Activated CD8-positive, alpha-beta T cell treated with anti-CD3 and anti-CD28 coated beads for 36 hours (primary cell): ENCODE data around the gene ELOVL6. TPM values are rescaled to one million over a fixed set of nuclear protein-coding genes. Genes with fewer than 3 reads are reported as not detected.

Experiments used
- ATAC-seq: fragments of 200-7000 bp; cut with Tn5 transposase; one replicate; pipeline ENCODE4 v1.10.0; 2021; ENCODE audit warnings: mild to moderate bottlenecking, moderate library complexity
- CTCF ChIA-PET: fragments of 350-600 bp; sonication (Branson Sonifier 250); formaldehyde crosslinking; loops from one replicate; lab custom pipeline; 2021; ENCODE audit warnings: antibody characterized with exemption; lab: Charles Lee
- POLR2A ChIA-PET: fragments of 350-600 bp; sonication (Branson Sonifier 250); formaldehyde crosslinking; loops from one replicate; lab custom pipeline; 2021; ENCODE audit warnings: antibody characterized with exemption; lab: Charles Lee
- DNase-seq: peaks from one replicate; pipeline ENCODE4 v3.0.0-alpha.2; 2020
- H3K27ac Mint-ChIP-seq: one replicate; pipeline ENCODE4 v1.8.0; 2021; ENCODE audit warnings: mild to moderate bottlenecking, mixed read lengths
- H3K27me3 Mint-ChIP-seq: one replicate; pipeline ENCODE4 v1.8.0; 2021; ENCODE audit warnings: mixed read lengths
- H3K36me3 Mint-ChIP-seq: one replicate; pipeline ENCODE4 v1.8.0; 2021; ENCODE audit warnings: low read depth, mixed read lengths
- H3K4me1 Mint-ChIP-seq: one replicate; pipeline ENCODE4 v1.8.0; 2021; ENCODE audit warnings: low read depth, mixed read lengths
- H3K4me3 Mint-ChIP-seq: one replicate; pipeline ENCODE4 v1.8.0; 2021; ENCODE audit warnings: mild to moderate bottlenecking, moderate library complexity, mixed read lengths
- H3K9me3 Mint-ChIP-seq: one replicate; pipeline ENCODE4 v1.8.0; 2021; ENCODE audit warnings: mixed read lengths
- CTCF ChIP-seq: fragments of 200-600 bp; IDR thresholded peaks from one replicate; pipeline ENCODE4 v1.8.0; 2022; ENCODE audit warnings: antibody characterized with exemption, mild to moderate bottlenecking
- intact Hi-C: fragments of 100-400 bp; cut with micrococcal nuclease; formaldehyde crosslinking; loops from one replicate; pipeline ENCODE4 v1.10.0; 2022
- total RNA-seq, 2 experiments: library from RNA; stranded (reverse); gene quantifications; one replicate each; pipeline ENCODE4 v1.2.3, GENCODE V29; 2021

Gene ELOVL6
- total RNA-seq, 2 experiments from 2014 or later, result 4.7 to 7.7 TPM

DNA sequence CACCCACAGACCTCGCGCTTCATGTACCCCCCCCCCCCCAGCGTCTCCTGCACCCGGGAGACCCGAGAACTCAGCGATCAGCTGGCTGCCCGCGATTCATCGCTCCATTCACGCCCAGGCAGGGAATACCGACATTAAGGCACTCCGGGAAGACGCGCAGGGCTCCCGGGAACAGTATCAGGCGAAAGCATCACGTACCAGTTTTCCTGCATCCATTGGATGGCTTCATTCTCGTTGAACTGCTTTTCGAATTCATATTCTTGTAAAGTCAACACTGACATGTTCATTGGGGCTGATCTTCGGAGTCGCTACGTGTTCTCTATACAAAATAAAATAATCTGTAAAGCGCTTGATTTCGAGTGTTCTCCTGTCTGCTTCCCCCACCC lies 373 bp downstream of the ELOVL6 start:
- intact Hi-C loops, result no loop called here
- DNase-seq (no peak), ATAC-seq (no peak)
- H3K27ac Mint-ChIP-seq, result peak overlapping the region; percentile 91
- no peaks in the 10 kb centered on the region for H3K9me3 Mint-ChIP-seq
- ChIA-PET CTCF (interaction anchor here (0.9 to 1.0 kb wide), 3 partner anchors 33 to 311 kb away, joined by 3 read pairs; no protein-coding TSS in a partner anchor), POLR2A (interaction anchor here (0.7 to 3.9 kb wide), 8 partner anchors 10 to 204 kb away, joined by 3 to 21 read pairs (median 4); no protein-coding TSS in a partner anchor)
- peak overlapping the region; percentile 88 for H3K4me3 Mint-ChIP-seq
- H3K36me3 Mint-ChIP-seq, result peaks cover 8% of the 10 kb centered on the region
- H3K4me1 Mint-ChIP-seq, result peaks cover 28% of the 10 kb centered on the region
- no peaks in the 10 kb centered on the region for H3K27me3 Mint-ChIP-seq
- no peak for TF ChIP-seq CTCF

- Mint-ChIP-seq H3K27ac (peak overlapping the region; percentile 91), H3K9me3 (no peaks in the 10 kb centered on the region), H3K4me1 (peaks cover 33% of the 10 kb centered on the region), H3K36me3 (peaks cover 11% of the 10 kb centered on the region), H3K4me3 (peak overlapping the region; percentile 88), H3K27me3 (no peaks in the 10 kb centered on the region)
- ChIA-PET POLR2A (interaction anchor here (0.7 to 3.9 kb wide), 11 partner anchors 10 to 319 kb away, joined by 3 to 21 read pairs (median 4); no protein-coding TSS in a partner anchor), CTCF (interaction anchor here (1.0 to 1.5 kb wide), 5 partner anchors 13 to 148 kb away, joined by 3 to 5 read pairs (median 3); no protein-coding TSS in a partner anchor)
- TF ChIP-seq CTCF, result no peak
- intact Hi-C loops, result no loop called here
- DNase-seq (peak; percentile 80), ATAC-seq (peak; percentile 45)
Measured at GRCh38 chr4:110197529-110198042, 829 bp downstream of the ELOVL6 start.

DNA sequence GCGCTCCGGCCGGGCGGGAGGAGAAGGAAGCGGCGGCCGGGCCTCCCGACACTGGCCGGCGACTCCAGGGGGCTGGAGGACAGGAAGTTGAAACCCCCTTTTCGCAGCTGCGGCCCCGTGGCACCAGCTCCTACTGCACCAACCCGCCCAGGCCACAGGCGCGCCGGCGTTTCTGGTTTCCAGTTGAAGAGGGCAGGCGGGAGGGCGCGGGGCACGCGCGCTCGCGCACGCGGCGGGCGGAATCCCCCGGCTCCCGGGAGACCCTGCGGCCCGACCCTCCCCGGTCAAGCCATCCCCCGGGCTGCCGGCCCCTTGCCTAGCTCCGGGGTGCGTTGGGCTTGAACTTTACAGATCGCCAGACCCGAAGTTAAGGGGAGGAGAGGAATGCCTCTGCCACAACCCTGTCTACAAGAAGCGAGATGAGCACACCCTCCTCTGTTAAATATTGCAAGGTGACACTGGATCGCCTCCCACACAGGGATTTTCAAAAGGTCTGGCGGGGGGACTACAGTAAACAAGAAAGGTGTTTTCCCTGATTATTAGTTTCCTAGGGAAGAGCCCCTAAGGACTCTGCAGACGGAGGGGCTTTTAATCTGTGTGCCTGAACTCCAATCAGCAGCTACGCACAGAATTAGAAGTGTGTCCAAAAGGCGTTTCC lies 1.4 kb downstream of the ELOVL6 start:
- no peaks in the 10 kb centered on the region for H3K27me3 Mint-ChIP-seq
- no peaks in the 10 kb centered on the region for H3K9me3 Mint-ChIP-seq
- peaks cover 34% of the 10 kb centered on the region for H3K4me1 Mint-ChIP-seq
- POLR2A ChIA-PET, result interaction anchor here (0.7 to 3.9 kb wide), 9 partner anchors 10 to 320 kb away, joined by 3 to 21 read pairs (median 4); no protein-coding TSS in a partner anchor
- DNase-seq (peak; percentile 72), ATAC-seq (peak; percentile 25)
- TF ChIP-seq CTCF, result no peak
- H3K4me3 Mint-ChIP-seq, result peak overlapping the region; percentile 88
- H3K36me3 Mint-ChIP-seq, result peaks cover 12% of the 10 kb centered on the region
- CTCF ChIA-PET, result interaction anchor here (1.2 to 1.5 kb wide), 3 partner anchors 14 to 148 kb away, joined by 3 to 5 read pairs (median 3); no protein-coding TSS in a partner anchor
- intact Hi-C loops, result no loop called here
- H3K27ac Mint-ChIP-seq, result peak overlapping the region; percentile 91

- Mint-ChIP-seq H3K27ac (peak overlapping the region; percentile 96), H3K4me1 (peaks cover 34% of the 10 kb centered on the region), H3K9me3 (no peaks in the 10 kb centered on the region), H3K4me3 (peak overlapping the region; percentile 88), H3K27me3 (no peaks in the 10 kb centered on the region), H3K36me3 (peaks cover 12% of the 10 kb centered on the region)
- ATAC-seq, result peak; percentile 9
- no peak for TF ChIP-seq CTCF
- intact Hi-C loops, result no loop called here
- DNase-seq, result peak; percentile 53
- ChIA-PET POLR2A (interaction anchor here (0.7 to 3.9 kb wide), 9 partner anchors 11 to 320 kb away, joined by 3 to 21 read pairs (median 4); no protein-coding TSS in a partner anchor), CTCF (interaction anchor here (1.2 to 1.5 kb wide), 3 partner anchors 15 to 147 kb away, joined by 3 to 5 read pairs (median 3); no protein-coding TSS in a partner anchor)
Measured at GRCh38 chr4:110196206-110196870, 2.1 kb downstream of the ELOVL6 start.
